Fibroblast of skin of right quadriceps (primary cell): ENCODE results near the gene PLCB3.
"Not testable (repeated sequence)": the region's sequence is repeated elsewhere in the genome, so short reads cannot be mapped to it uniquely, and the experiment has no call there.

Experiments
- DNase-seq: peaks from one replicate; pipeline ENCODE4 v3.0.0-alpha.2; 2013

PLCB3 gene

DNA sequence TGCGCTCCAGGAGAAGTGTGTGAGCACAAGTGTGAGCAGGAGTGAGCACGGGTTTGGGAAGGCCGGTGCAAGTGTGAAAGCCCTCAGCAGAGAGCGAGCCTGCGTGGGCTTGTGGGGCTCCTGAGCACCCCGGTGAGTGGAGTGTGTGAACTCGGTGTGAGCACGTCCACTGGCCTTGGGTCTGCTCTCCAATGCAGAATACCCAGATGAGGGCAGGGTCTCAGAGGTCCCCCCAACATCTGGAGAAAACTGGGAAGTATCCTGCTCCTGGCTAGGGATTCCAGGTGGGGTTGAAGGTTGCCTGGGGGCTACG, 55.2 kb downstream of the PLCB3 start:
- no peak for DNase-seq

GRCh38 chr11:64306876-64307622, 55.7 kb downstream of the PLCB3 start:
- no peak for DNase-seq

DNA sequence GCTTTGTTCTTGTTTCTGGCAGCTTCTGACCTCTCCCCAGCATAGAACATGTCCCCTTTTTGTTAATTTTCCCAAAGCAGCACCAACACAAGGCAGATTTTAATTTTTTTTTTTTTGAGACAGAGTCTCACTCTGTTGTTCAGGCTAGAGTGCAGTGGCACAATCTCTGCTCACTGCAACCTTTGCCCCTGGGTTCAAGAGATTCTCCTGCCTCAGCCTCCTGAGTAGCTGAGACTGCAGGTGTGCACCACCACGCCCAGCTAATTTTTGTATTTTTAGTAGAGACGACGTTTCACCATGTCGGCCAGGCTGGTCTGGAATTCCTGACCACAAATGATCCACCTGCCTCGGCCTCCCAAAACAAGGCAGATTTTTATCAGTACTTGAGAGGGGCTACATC, 56.5 kb downstream of the PLCB3 start:
- not testable (repeated sequence) for DNase-seq

DNA sequence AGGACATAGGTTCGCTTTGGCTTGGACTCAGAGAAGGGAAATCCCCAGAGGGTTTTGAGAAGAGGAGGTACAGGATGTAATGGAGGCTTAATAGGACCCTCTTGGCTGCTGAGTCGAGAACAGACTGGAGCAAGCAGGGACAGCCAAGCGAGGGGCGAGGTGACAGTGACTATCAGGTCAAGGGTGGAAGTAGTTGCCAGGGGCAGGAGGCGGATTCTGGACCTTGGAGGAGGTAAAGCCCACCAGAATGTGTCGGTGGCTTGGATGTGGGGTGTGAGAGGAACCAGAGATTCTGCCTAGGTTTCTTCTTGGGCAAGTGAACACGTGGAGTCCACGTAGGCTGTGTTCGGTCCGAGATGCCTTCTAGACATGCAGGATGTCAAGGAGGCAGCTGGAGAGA, 61.6 kb downstream of the PLCB3 start:
- no peak for DNase-seq

DNA sequence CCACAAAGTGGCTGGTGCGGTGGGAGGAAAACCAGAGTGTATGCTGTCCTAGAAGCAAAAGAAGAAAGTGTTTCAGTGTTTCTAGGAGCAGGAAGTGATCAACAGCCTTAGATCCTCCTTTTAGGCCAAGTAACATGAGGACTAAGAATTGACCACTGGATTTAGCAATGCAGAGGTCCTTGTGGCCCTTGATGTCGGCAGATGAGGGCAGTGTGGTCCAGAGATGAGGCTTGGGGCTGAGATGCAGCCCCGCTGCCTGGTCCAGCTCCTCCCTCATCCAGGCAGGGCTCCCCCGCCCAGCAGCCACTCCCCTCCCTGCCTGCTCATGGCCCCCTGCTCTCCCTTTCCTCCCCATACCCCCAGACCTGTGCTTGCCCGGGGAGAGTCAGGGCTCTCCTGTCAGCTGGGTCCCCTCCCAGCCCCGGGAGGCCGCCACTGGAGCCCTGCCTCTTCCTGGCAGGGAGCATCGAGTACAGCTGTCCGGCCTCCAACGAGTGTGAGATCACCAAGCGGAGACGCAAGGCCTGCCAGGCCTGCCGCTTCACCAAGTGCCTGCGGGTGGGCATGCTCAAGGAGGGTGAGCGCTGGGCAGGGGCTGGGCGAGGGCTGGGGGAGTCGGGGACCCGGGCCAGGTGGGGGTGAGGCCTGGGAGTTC, 62.3 kb downstream of the PLCB3 start:
- DNase-seq, result no peak

DNA sequence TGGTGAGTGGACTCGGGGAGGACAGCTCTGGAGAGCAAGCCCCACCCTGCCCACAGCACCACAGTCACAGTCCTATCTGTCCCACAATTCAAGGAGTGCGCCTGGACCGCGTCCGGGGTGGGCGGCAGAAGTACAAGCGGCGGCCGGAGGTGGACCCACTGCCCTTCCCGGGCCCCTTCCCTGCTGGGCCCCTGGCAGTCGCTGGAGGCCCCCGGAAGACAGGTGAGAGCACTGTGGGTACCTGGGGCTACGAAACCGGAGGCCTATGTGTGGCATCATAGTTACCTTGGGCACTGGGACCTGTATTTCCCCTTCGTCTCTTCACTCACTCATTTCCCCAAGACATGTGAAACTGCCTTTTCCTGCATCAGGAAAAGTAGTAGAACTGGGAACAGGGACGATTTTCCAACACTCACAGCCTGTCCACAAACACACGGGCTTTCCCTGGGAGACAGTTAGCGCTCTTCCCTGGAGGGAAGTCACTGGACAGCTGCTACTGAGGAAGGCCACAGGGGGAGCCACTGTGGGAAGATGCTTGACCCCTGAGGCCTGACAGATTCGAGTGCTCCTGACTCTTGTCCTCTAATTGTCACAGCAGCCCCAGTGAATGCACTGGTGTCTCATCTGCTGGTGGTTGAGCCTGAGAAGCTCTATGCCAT, 62.9 kb downstream of the PLCB3 start:
- DNase-seq, result no peak

DNA sequence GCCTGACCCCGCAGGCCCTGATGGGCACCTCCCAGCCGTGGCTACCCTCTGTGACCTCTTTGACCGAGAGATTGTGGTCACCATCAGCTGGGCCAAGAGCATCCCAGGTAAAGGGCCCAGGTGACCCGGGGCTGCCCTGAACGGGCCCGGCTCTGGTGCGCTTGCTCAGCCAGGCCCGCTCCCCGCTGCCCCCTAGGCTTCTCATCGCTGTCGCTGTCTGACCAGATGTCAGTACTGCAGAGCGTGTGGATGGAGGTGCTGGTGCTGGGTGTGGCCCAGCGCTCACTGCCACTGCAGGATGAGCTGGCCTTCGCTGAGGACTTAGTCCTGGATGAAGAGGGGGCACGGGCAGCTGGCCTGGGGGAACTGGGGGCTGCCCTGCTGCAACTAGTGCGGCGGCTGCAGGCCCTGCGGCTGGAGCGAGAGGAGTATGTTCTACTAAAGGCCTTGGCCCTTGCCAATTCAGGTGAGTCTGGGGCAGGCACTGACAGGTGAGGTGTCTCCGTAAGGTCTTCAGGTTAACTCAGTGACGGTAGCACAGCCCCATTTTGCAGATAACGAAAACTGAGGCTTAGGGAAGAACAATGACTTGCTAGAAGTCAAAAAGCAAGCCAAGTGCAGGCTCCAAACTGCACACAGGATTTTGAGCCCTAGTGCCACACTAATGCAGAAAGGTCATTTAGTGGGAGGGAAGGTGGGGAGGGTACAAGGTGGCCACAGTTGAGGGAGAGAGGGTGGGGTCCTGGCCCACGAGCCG, 63.7 kb downstream of the PLCB3 start:
- no peak for DNase-seq

DNA sequence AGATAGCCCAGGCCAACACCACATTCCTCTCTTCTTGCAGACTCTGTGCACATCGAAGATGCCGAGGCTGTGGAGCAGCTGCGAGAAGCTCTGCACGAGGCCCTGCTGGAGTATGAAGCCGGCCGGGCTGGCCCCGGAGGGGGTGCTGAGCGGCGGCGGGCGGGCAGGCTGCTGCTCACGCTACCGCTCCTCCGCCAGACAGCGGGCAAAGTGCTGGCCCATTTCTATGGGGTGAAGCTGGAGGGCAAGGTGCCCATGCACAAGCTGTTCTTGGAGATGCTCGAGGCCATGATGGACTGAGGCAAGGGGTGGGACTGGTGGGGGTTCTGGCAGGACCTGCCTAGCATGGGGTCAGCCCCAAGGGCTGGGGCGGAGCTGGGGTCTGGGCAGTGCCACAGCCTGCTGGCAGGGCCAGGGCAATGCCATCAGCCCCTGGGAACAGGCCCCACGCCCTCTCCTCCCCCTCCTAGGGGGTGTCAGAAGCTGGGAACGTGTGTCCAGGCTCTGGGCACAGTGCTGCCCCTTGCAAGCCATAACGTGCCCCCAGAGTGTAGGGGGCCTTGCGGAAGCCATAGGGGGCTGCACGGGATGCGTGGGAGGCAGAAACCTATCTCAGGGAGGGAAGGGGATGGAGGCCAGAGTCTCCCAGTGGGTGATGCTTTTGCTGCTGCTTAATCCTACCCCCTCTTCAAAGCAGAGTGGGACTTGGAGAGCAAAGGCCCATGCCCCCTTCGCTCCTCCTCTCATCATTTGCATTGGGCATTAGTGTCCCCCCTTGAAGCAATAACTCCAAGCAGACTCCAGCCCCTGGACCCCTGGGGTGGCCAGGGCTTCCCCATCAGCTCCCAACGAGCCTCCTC, 64.6 kb downstream of the PLCB3 start:
- DNase-seq, result not testable (repeated sequence)

DNA sequence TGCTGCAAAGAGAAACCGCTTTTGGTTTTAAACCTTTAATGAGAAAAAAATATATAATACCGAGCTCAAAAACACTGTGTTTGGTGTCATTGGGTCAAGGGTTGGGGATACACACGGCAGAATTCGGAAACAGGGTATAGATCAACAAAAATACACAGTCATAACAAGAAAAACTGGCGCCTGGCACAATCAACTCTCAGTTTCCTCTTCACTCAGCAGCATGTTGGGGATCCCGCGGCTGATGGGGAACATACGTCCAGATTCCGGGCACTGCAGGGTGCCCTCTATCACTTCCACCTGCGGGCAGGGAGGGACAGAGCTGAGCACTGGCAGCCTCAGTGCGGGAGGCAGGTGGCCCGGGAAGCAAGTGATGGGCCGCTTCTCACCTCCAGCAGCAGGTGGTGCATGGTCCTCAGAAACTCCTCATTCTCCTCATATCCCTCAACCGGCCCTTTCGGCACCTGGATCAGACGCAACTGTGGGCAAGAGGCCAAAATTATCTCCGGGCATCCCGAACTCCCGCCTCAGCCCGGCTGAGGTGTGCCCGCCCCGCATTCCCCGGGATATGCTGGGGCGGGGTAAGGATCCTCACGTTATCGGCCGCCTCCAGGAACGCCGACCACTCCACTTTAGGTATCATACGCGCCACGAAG, 65.5 kb downstream of the PLCB3 start:
- no peak for DNase-seq

DNA sequence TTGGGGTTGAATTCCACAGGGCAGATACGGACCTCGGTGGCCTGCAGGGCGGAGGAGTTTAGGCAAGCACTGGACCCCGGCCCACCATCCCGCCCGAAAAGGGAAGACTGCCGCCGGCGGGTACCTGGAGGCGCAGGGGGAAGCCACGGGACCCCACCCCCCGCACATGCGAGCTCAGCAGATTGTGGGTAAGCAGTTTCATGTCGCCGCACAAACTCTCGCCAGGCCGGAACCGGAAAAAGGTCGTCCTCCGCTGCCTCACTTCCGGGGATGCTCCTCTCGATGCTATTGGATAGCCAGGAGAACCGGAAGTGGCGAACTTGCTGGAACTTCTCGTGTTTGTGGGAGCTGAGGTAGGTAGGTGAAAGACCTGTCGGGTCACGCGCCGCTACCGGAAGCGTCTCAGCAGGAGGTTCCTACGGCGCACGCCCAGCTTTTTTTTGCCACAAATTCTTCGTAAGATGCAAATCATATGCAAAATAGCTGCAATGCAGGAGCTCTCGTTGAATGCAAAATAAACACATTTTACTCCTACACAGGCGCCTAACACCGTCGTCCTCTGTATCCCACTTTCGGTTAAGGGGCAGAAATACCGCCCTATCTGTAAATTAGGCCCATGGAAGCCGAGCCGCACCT, 66.1 kb downstream of the PLCB3 start, which contains the start of gene TRMT112:
TSS of gene TRMT112 (minus strand) at position 235 of the 636 bp plus-strand sequence. CDS start at position 202, 33 bp downstream.
- DNase-seq, result peak; percentile 97

DNA sequence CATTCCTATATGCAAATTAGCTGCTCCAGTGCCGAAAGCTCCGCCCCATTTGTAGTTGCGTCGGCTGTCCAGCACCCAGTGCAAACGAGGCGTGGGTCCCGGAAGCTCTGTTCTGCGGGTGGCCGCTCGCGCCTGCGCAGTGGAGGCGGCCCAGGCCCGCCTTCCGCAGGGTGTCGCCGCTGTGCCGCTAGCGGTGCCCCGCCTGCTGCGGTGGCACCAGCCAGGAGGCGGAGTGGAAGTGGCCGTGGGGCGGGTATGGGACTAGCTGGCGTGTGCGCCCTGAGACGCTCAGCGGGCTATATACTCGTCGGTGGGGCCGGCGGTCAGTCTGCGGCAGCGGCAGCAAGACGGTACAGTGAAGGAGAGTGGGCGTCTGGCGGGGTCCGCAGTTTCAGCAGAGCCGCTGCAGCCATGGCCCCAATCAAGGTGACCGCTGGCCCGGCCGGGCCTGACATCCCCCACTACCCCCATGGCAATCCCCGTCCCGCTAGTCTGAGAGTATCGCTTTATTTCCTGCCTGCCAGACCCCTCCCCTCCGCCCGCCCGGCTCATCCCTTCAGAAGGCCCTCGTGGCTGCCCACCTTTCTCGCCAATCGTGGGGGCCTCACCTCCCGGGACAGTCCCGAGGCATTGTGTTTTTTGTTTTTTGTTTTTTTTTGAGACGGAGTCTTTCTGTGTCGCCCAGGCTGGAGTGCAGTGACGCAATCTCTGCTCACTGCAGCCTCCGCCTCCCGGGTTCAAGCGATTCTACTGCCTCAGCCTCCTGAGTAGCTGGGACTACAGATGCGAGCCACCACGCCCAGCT, 66.8 kb downstream of the PLCB3 start, which contains the start of gene PRDX5:
TSS of gene PRDX5 (plus strand) at position 161 of the 805 bp plus-strand sequence. CDS start at position 256, 95 bp downstream.
- peak; percentile 95 for DNase-seq
